Sigmoid colon (tissue), 4 donors: ENCODE data around the gene LLGL2.

ENCODE experiments used
- CTCF ChIP-seq, 4 experiments: fragments of 450-650 bp in 3 of 4; fragments of 200-600 bp in 1 of 4; IDR thresholded peaks; one replicate each; pipeline ENCODE4 v1.5.1; 2016 to 2019; ENCODE audit warnings: antibody characterized with exemption in 4 of 4, mild to moderate bottlenecking in 3 of 4, moderate library complexity in 2 of 4
- POLR2A ChIP-seq, 2 donors: fragments of 450-650 bp; IDR thresholded peaks; one replicate each; pipeline ENCODE4 v1.6.1; 2016; ENCODE audit warnings: antibody characterized with exemption in 2 of 2, mild to moderate bottlenecking in 2 of 2, moderate library complexity in 2 of 2
- POLR2AphosphoS5 ChIP-seq, 4 donors: sonication (generic); formaldehyde crosslinking; IDR thresholded peaks; one replicate each; pipeline ENCODE4 v1.6.1; 2017; ENCODE audit warnings: antibody characterized with exemption in 4 of 4

DNA sequence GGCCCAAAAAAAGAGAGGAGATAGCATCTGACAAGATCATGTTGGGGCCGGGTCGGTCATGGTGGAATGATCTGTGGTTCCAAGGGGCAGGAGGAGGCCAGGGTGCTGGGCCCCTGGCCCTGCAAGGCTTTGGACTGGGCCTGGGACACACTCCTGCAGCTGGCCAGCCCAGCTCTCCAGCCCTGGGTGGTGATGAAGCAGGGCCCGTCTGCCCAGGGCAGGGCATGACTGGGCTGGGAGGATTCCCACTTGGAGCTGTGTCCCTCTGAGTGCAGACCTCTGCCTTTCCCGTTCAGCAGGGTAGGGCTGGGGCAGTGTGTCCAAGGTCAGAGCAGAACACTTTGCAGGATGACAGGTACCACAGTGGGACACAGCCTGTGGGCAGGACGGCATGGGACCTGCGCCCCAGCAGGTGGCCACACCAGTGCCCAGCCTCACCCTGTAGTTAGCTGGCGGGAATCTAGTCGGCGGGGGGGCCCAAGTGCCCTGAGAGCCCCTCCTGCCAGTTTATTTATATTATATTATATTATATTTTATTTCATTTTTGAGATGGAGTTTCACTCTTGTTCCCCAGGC is 34.5 kb downstream of the LLGL2 start:
- no peak for TF ChIP-seq CTCF (IDR thresholded peaks at IDR 0.05)
- no peak for TF ChIP-seq POLR2AphosphoS5 (IDR thresholded peaks at IDR 0.05)
- TF ChIP-seq POLR2A (IDR thresholded peaks at IDR 0.05), result no peak
